ENCODE results near the gene KCNIP3.

DNA sequence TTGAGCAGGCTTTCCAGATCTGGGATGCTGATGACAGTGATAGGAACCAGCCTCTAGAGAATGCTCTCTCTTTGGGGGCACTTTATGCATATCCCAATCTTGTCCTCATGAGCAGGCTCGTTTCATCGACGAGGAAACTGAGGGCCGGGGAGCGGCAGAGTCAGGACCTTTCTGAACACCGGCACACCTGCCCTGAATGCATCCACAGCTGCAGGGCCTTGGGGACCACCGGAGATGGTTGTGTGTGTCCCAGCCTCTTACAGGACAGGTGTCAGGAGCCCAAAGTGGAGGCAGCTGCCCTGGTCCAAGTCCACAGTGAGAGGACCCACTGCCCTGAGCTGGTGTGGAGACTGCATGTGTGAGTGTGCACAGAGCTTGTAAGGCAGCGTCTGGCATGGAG is 57.8 kb downstream of the KCNIP3 start:
- TF ChIP-seq EZH2 (IDR thresholded peaks at IDR 0.05) (no peak), EZH2phosphoT487 (IDR thresholded peaks at IDR 0.05) (no peak)
- TF ChIP-seq, protein P1, sequence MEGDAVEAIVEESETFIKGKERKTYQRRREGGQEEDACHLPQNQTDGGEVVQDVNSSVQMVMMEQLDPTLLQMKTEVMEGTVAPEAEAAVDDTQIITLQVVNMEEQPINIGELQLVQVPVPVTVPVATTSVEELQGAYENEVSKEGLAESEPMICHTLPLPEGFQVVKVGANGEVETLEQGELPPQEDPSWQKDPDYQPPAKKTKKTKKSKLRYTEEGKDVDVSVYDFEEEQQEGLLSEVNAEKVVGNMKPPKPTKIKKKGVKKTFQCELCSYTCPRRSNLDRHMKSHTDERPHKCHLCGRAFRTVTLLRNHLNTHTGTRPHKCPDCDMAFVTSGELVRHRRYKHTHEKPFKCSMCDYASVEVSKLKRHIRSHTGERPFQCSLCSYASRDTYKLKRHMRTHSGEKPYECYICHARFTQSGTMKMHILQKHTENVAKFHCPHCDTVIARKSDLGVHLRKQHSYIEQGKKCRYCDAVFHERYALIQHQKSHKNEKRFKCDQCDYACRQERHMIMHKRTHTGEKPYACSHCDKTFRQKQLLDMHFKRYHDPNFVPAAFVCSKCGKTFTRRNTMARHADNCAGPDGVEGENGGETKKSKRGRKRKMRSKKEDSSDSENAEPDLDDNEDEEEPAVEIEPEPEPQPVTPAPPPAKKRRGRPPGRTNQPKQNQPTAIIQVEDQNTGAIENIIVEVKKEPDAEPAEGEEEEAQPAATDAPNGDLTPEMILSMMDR (IDR thresholded peaks at IDR 0.05), result no peak

Measured in neural progenitor cell (in vitro differentiated cells).